Right cardiac atrium (tissue), 5 donors: Measurements from ENCODE around the gene TTBK2. TPM values are rescaled to one million over a fixed set of nuclear protein-coding genes. Genes with fewer than 3 reads are reported as not detected.
A peak's percentile ranks its signal among the peaks of the same experiment; 100 is the strongest.

Experiments
- ATAC-seq, 2 donors: fragments of 200-7000 bp; cut with Tn5 transposase; one replicate each; pipeline versions ENCODE4 v1.8.0 to v1.9.1; 2020; ENCODE audit warnings: moderate library complexity in 2 of 2, mild to moderate bottlenecking in 1 of 2
- DNase-seq, 3 donors: peaks; one replicate each; pipeline ENCODE4 v3.0.0-alpha.2; 2020
- H3K27ac ChIP-seq: one replicate; pipeline ENCODE4 v1.5.1; 2013; ENCODE audit warnings: mild to moderate bottlenecking, low read length, control low read depth, moderate library complexity
- H3K27me3 ChIP-seq: one replicate; pipeline ENCODE4 v1.6.1; 2013; ENCODE audit not compliant: control insufficient read depth, insufficient read depth
- H3K4me1 ChIP-seq: one replicate; pipeline ENCODE4 v1.6.1; 2013; ENCODE audit warnings: low read length; ENCODE audit not compliant: control insufficient read depth, insufficient read depth
- H3K4me3 ChIP-seq: one replicate; pipeline ENCODE4 v1.5.1; 2013; ENCODE audit warnings: low read length, control low read depth
- H3K9me3 ChIP-seq: one replicate; pipeline ENCODE4 v1.6.1; 2013; ENCODE audit warnings: low read length; ENCODE audit not compliant: control insufficient read depth
- WGBS: extraction: QIAGEN DNeasy Blood & Tissue Kit; methylation state at CpG from one replicate; pipeline ENCODE4 v1.1.7; 2013; 5-methylcytosine and 5-hydroxymethylcytosine counted together
- intact Hi-C, 4 donors: fragments of 100-400 bp; cut with DNase I; formaldehyde crosslinking; loops; one replicate each; pipeline versions ENCODE4 v1.11.0 to v1.14.0; 2022 to 2023
- polyA plus RNA-seq: library from polyadenylated mRNA; stranded (reverse); fragments of 200-250 nt; gene quantifications from one replicate; pipeline ENCODE4 v1.2.3, GENCODE V29; 2013
- total RNA-seq, 4 donors: library from RNA; stranded (reverse); fragmentation: NEBNext Ultra II Directional; extraction: Animal tissue kit (Norgen Biotek cat#: 25700); gene quantifications; one replicate each; pipeline ENCODE4 v1.2.1, GENCODE V29; 2021
- donor health status: healthy with polysubstance abuse.
- donor health status: DM: no; HTN: yes; CAD: no.
- donor health status: DM: no; HTN: no; CAD: no.
- donor health status: DM: no; HTN: yes; CAD: no; lungs with severe emphysema.
- donor health status: DM: yes; HTN: yes; CAD: no.

TTBK2 gene
- total and polyA plus RNA-seq, 5 donors = 7.9 to 38.6 (median 29.1) TPM

- DNase-seq (no peak), ATAC-seq (no peak)
- Histone ChIP-seq H3K4me1 (peaks cover 2% of the 10 kb centered on the region), H3K27ac (no peak overlapping the region), H3K27me3 (no peaks in the 10 kb centered on the region), H3K4me3 (peak overlapping the region; percentile 93), H3K9me3 (no peaks in the 10 kb centered on the region)
- 77% methylated on average over 19 of the region's 19 CpGs for WGBS
- intact Hi-C loops = no loop called here
Measured at GRCh38 chr15:42735382-42736165, 185.0 kb downstream of the TTBK2 start.

GRCh38 chr15:42734076-42734672 is 186.4 kb downstream of the TTBK2 start:
- 94% methylated on average over 6 of the region's 6 CpGs for WGBS

GRCh38 chr15:42733027-42733426 is 187.6 kb downstream of the TTBK2 start:
- DNase-seq = no peak
- no peaks in the 10 kb centered on the region for H3K27me3 ChIP-seq
- no peak overlapping the region for H3K27ac ChIP-seq
- H3K4me3 ChIP-seq = no peak overlapping the region
- peaks cover 2% of the 10 kb centered on the region for H3K4me1 ChIP-seq
- WGBS = 89% methylated on average over 11 of the region's 11 CpGs
- no peak for ATAC-seq
- no peaks in the 10 kb centered on the region for H3K9me3 ChIP-seq
- intact Hi-C loops = no loop called here

More at GRCh38 chr15:42734076-42734672, 186.4 kb downstream of the TTBK2 start:
- Histone ChIP-seq H3K4me3 (no peak overlapping the region), H3K9me3 (no peaks in the 10 kb centered on the region), H3K4me1 (peaks cover 2% of the 10 kb centered on the region), H3K27ac (no peak overlapping the region), H3K27me3 (no peaks in the 10 kb centered on the region)
- intact Hi-C loops = no loop called here
- ATAC-seq (no peak), DNase-seq (no peak)

GRCh38 chr15:42732095-42732827 is 188.3 kb downstream of the TTBK2 start:
- Histone ChIP-seq H3K27me3 (no peaks in the 10 kb centered on the region), H3K4me1 (peaks cover 2% of the 10 kb centered on the region), H3K4me3 (no peak overlapping the region), H3K9me3 (no peaks in the 10 kb centered on the region), H3K27ac (no peak overlapping the region)
- DNase-seq = no peak
- ATAC-seq = no peak
- WGBS = 86% methylated on average over 15 of the region's 15 CpGs
- intact Hi-C loops = no loop called here

- Histone ChIP-seq H3K4me3 (no peak overlapping the region), H3K27me3 (no peaks in the 10 kb centered on the region), H3K27ac (no peak overlapping the region), H3K9me3 (no peaks in the 10 kb centered on the region), H3K4me1 (peaks cover 2% of the 10 kb centered on the region)
- no peak for ATAC-seq
- intact Hi-C loops = no loop called here
- DNase-seq = no peak
- WGBS = 77% methylated on average over 6 of the region's 6 CpGs
Measured at GRCh38 chr15:42731461-42731860, 189.1 kb downstream of the TTBK2 start.

- 86% methylated on average over 14 of the region's 14 CpGs for WGBS
- Histone ChIP-seq H3K27me3 (no peaks in the 10 kb centered on the region), H3K4me3 (no peak overlapping the region), H3K4me1 (no peaks in the 10 kb centered on the region), H3K27ac (no peak overlapping the region), H3K9me3 (no peaks in the 10 kb centered on the region)
- no peak for DNase-seq
- ATAC-seq = no peak
- intact Hi-C loops = no loop called here
Measured at GRCh38 chr15:42730536-42730935, 190.0 kb downstream of the TTBK2 start.

- DNase-seq = no peak
- ATAC-seq = no peak
- intact Hi-C loops = no loop called here
- WGBS = 69% methylated on average over 8 of the region's 8 CpGs
- H3K9me3 ChIP-seq = no peaks in the 10 kb centered on the region
- no peaks in the 10 kb centered on the region for H3K4me1 ChIP-seq
- no peak overlapping the region for H3K4me3 ChIP-seq
- no peak overlapping the region for H3K27ac ChIP-seq
- H3K27me3 ChIP-seq = no peaks in the 10 kb centered on the region
Measured at GRCh38 chr15:42730135-42730534, 190.4 kb downstream of the TTBK2 start.

GRCh38 chr15:42729409-42729808 is 191.2 kb downstream of the TTBK2 start:
- H3K4me3 ChIP-seq = no peak overlapping the region
- WGBS = 89% methylated on average over 7 of the region's 7 CpGs
- intact Hi-C loops = no loop called here
- no peaks in the 10 kb centered on the region for H3K4me1 ChIP-seq
- no peak for DNase-seq
- H3K27ac ChIP-seq = no peak overlapping the region
- no peak for ATAC-seq
- no peaks in the 10 kb centered on the region for H3K9me3 ChIP-seq
- no peaks in the 10 kb centered on the region for H3K27me3 ChIP-seq

GRCh38 chr15:42728972-42729371 is 191.6 kb downstream of the TTBK2 start:
- Histone ChIP-seq H3K4me3 (no peak overlapping the region), H3K9me3 (no peaks in the 10 kb centered on the region), H3K27me3 (no peaks in the 10 kb centered on the region), H3K4me1 (no peaks in the 10 kb centered on the region), H3K27ac (no peak overlapping the region)
- WGBS = 73% methylated on average over 14 of the region's 14 CpGs
- DNase-seq (no peak), ATAC-seq (no peak)
- intact Hi-C loops = no loop called here

GRCh38 chr15:42728560-42728959 is 192.0 kb downstream of the TTBK2 start:
- no peaks in the 10 kb centered on the region for H3K4me1 ChIP-seq
- intact Hi-C loops = no loop called here
- no peaks in the 10 kb centered on the region for H3K9me3 ChIP-seq
- no peaks in the 10 kb centered on the region for H3K27me3 ChIP-seq
- H3K27ac ChIP-seq = no peak overlapping the region
- WGBS = 78% methylated on average over 5 of the region's 5 CpGs
- no peak for ATAC-seq
- DNase-seq = no peak
- no peak overlapping the region for H3K4me3 ChIP-seq

GRCh38 chr15:42727750-42728381 is 192.7 kb downstream of the TTBK2 start:
- DNase-seq (no peak), ATAC-seq (no peak)
- Histone ChIP-seq H3K9me3 (no peaks in the 10 kb centered on the region), H3K4me1 (no peaks in the 10 kb centered on the region), H3K27ac (no peak overlapping the region), H3K4me3 (no peak overlapping the region), H3K27me3 (no peaks in the 10 kb centered on the region)
- intact Hi-C loops = no loop called here
- WGBS = 75% methylated on average over 13 of the region's 13 CpGs
